Activated CD4-positive, CD25-positive, alpha-beta regulatory T cell treated with anti-CD3 and anti-CD28 coated beads, Interleukin-2, amount 50 U/mL, for 16 hours (primary cell): Measurements from ENCODE around the gene OR7A5.
"Not testable (repeated sequence)": the region's sequence is repeated elsewhere in the genome, so short reads cannot be mapped to it uniquely, and the experiment has no call there.

Source experiments
- DNase-seq: peaks from one replicate; pipeline ENCODE4 v3.0.0-alpha.2; 2020; ENCODE audit warnings: low read depth, low spot score

The OR7A5 gene

GRCh38 chr19:14835011-14835410, at the start of gene OR7A5, which contains the start of gene OR7C1:
OR7A5 (minus strand) TSS chr19:14835185; CDS start chr19:14828241, 6,944 bp downstream.
OR7C1 (minus strand) TSS chr19:14835185; CDS start chr19:14800136, 35,049 bp downstream.
- DNase-seq: no peak

GRCh38 chr19:14871619-14872230, 36.7 kb upstream of the OR7A5 start:
- no peak for DNase-seq

GRCh38 chr19:14868497-14868896, 33.5 kb upstream of the OR7A5 start:
- no peak for DNase-seq

GRCh38 chr19:14848822-14849221, 13.8 kb upstream of the OR7A5 start, which contains the start of gene OR7A10:
OR7A10 (minus strand) TSS chr19:14848922; CDS start chr19:14841877, 7,045 bp downstream.
- DNase-seq: no peak

GRCh38 chr19:14843578-14843977, 8.6 kb upstream of the OR7A5 start:
- no peak for DNase-seq

- no peak for DNase-seq
Measured at GRCh38 chr19:14843169-14843568, 8.2 kb upstream of the OR7A5 start.

GRCh38 chr19:14840206-14840605, 5.2 kb upstream of the OR7A5 start:
- DNase-seq: no peak

GRCh38 chr19:14837391-14837790, 2.4 kb upstream of the OR7A5 start:
- no peak for DNase-seq

- DNase-seq: no peak
Measured at GRCh38 chr19:14830702-14831101, 4.3 kb downstream of the OR7A5 start.

GRCh38 chr19:14826006-14826405, 9.0 kb downstream of the OR7A5 start:
- DNase-seq: no peak

- DNase-seq: no peak
Measured at GRCh38 chr19:14821937-14822336, 13.0 kb downstream of the OR7A5 start.

- no peak for DNase-seq
Measured at GRCh38 chr19:14818588-14818987, 16.4 kb downstream of the OR7A5 start.

- DNase-seq: no peak
Measured at GRCh38 chr19:14817052-14817451, 17.9 kb downstream of the OR7A5 start.

- DNase-seq: no peak
Measured at GRCh38 chr19:14814982-14815652, 19.9 kb downstream of the OR7A5 start.

GRCh38 chr19:14809272-14810057, 25.5 kb downstream of the OR7A5 start:
- DNase-seq: no peak

GRCh38 chr19:14804765-14805164, 30.2 kb downstream of the OR7A5 start:
- no peak for DNase-seq

- DNase-seq: no peak
Measured at GRCh38 chr19:14798760-14799159, 36.2 kb downstream of the OR7A5 start.

- no peak for DNase-seq
Measured at GRCh38 chr19:14796021-14796420, 39.0 kb downstream of the OR7A5 start.

- no peak for DNase-seq
Measured at GRCh38 chr19:14795078-14795721, 39.8 kb downstream of the OR7A5 start.

GRCh38 chr19:14792250-14792649, 42.7 kb downstream of the OR7A5 start:
- DNase-seq: not testable (repeated sequence)

- DNase-seq: no peak
Measured at GRCh38 chr19:14786421-14786851, 48.5 kb downstream of the OR7A5 start.
